CD4-positive, alpha-beta T cell treated with Interferon alpha-2 for 1 hour (primary cell): ENCODE results near the gene SLC25A41.
A peak's percentile ranks its signal among the peaks of the same experiment; 100 is the strongest.
"Not testable (repeated sequence)": the region's sequence is repeated elsewhere in the genome, so short reads cannot be mapped to it uniquely, and the experiment has no call there.

Source experiments
- DNase-seq, 2 donors: peaks; one replicate each; pipeline ENCODE4 v3.0.0-alpha.2; 2020 to 2022

The SLC25A41 gene

DNA sequence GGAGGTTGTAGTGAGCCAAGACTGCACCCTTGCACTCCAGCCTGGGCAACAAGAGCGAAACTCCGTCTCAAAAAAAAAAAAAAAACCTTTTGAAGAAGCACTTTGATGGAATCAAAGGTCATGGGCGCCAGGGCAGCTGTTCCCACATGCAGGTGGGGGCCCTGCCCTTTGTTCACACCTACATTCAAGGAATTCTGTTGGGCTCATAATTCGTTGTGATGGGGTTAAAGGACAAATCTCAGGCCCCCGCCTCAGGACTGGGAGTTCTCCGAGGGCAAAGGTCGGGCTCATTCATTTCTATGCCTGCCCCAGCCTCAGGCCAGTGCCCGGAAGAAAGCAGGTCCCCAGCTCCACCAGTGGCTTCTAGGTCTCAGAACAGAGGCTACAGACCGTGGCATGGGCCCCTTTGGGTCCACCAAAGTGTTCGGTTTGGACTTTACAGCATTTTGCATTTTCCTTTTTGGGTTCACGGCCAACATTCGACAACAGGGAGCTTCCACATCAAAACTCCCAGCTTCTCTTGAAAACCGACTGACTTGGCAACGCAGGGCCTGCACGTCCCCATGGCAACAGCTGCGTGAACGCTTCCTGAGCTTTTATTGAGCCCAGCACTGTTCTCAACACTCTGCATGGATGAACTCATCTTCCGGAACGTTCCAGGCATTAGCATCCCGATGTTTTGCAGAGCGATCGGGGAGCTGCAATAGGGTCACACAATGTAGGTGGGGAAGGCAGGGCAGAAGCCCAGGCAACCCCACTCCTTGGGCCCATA is 30.5 kb downstream of the SLC25A41 start:
- no peak for DNase-seq

DNA sequence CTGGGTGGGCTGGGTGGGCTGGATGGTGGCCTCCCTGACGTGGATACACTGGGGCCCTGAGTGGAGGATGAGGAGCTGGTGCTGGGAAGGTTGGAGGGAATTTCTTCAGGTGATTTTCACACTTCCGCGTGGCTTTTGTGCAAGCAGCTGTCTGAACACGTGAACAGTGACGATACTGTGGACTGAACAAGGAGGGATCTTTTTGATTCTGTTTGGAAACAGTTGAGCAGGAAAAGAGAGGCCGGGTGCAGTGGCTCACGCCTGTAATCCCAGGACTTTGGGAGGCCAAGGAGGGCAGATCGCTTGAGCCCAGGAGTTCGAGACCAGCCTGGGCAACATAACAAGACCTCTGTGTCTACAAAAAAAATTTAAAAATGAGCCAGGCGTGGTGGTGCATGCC is 31.5 kb downstream of the SLC25A41 start:
- no peak for DNase-seq

GRCh38 chr19:6400062-6400944 is 33.3 kb downstream of the SLC25A41 start:
- DNase-seq, result not testable (repeated sequence)

DNA sequence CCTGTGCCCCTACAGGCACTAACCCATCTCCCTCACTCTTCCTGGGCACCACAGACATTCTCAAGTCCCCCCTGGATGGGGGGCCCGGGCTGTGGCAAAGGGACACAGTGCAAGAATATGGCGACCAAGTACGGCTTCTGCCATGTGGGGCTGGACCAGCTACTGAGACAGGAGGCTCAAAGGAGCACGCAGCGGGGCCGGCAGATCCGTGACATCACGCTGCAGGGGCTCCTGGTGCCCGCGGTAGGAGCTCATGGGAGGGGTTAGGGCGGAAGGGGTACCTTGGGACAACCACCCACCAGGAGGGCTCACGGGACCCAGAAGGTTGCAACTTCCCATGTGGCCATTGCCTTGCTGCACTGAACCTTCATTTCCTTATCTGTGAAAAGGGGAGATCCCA is 37.3 kb downstream of the SLC25A41 start:
- no peak for DNase-seq

- no peak for DNase-seq
Observed at GRCh38 chr19:6394831-6395230, 38.7 kb downstream of the SLC25A41 start.

DNA sequence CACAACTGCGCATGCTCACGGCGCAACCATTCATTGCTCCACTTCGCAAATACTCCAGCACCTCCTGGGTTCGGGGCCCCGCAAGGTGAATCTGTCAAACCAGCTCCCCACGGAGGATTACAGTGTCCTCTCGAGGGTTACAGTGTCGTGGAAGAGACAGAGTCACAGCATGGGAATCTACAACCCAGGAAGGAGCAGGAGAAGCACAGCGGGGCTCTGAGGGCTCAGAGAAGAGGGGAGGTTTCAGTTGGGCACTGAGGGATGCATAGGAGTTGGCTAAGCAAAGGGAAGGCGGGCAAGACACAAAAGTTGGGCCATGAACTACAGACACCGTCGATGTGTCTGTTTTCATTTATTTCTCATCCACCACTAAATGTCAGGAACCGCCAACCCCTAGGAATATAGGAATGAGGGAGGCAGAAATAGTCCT is 39.6 kb downstream of the SLC25A41 start:
- peak; percentile 76 to 78 for DNase-seq

DNA sequence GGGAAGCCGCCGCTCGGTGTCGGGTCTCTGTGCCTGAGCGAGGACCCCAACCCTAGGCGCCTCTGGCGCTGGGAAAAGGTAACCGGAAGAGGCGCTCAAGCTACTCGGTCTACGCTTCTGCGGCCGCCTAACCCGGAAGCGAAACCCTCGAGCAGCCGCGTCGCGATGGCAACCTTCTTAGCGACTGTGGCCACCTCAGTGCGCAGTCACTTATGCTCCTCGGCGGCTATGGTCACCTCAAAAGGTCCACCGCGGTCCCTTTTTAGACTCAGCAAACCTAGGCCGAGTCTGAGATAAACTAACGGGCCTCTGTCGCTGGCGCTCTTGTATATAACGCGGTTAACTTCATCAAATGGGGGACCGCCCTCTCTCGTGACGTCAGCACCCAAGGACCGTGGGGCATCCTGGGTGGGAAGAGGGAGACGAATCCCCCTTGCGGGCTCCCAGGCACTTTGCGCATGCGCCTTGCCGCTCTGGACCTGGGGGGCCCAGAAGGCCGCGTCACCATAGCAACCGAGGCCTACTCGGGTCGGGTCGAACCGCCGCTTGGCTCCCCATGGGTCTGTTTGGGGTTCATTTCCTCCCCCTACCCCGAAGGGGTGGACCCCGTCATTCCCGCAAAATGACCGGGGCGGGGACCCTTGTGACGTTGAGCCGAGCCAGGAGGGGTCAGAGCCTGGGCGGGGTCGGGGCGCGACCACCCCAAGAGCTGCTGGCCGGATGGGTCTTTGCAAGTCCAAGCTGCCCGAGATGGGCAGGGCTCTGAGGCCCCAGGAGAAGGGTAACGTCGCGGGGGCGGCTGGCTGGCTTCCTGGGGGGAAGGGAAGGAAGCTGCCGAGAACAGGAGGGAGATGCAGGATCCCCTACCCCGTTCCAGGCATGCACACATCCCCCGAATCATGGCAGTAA is 40.2 kb downstream of the SLC25A41 start, which contains the start of gene GTF2F1:
Gene GTF2F1 (minus strand): TSS at position 91 of the 909 bp plus-strand sequence. CDS start 169 bp downstream, outside the sequence.
- peak; percentile 95 to 96 for DNase-seq

GRCh38 chr19:6392221-6393073 is 41.1 kb downstream of the SLC25A41 start:
- peak in 1 of 2 donors; percentile 27 for DNase-seq

- no peak for DNase-seq
Observed at GRCh38 chr19:6387372-6387771, 46.2 kb downstream of the SLC25A41 start.

- no peak for DNase-seq
Observed at GRCh38 chr19:6384381-6384780, 49.2 kb downstream of the SLC25A41 start.

- DNase-seq, result no peak
Observed at GRCh38 chr19:6383188-6383587, 50.4 kb downstream of the SLC25A41 start.

- DNase-seq, result no peak
Observed at GRCh38 chr19:6381030-6381750, 52.4 kb downstream of the SLC25A41 start.

DNA sequence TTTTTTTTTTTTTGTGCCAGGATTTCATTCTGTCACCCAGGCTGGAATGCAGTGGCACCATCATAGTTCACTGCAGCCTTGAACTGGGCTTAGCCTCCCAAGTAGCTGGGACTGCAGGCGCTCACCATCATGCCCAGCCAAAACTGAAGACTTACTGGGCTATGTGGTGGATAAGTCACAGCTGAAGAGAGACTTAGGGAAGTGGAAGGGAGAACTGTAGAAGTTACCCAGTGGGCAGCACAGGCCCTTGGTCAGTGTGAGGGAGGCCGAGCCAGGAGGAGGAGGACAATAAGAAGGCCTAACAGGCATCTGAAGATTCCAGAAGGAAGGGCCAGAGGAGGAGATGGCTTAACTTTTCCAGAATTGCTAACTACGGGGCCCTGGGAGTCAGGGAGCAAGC is 53.8 kb downstream of the SLC25A41 start:
- DNase-seq, result no peak

- DNase-seq, result no peak
Observed at GRCh38 chr19:6378486-6378885, 55.1 kb downstream of the SLC25A41 start.

DNA sequence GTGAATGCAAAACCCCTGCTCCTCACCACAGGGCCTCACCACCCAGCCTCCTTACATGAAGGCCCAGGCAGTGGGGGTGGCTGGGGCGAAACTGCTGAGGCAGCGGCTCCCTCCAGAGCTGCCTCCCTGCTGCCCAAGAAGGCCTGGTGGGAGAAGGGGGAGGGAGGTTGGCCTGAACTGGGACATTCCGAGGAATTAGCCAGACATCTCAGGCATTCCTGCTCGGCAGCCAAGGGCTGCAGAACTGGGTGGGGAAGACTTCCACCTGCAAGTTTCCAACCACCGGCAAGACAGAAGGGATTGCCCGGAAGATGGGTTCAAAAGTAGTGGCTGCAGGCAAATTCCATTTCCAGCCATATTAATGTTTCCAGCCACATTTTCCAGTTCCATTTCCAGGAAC is 55.5 kb downstream of the SLC25A41 start:
- no peak for DNase-seq

GRCh38 chr19:6376512-6377190 is 56.9 kb downstream of the SLC25A41 start:
- no peak for DNase-seq
